ENCODE measurements around the gene STEAP4. TPM values are rescaled to one million over a fixed set of nuclear protein-coding genes. Genes with fewer than 3 reads are reported as not detected.

STEAP4 gene
- total RNA-seq, 1 experiment from 2014 or later, result not detected

DNA sequence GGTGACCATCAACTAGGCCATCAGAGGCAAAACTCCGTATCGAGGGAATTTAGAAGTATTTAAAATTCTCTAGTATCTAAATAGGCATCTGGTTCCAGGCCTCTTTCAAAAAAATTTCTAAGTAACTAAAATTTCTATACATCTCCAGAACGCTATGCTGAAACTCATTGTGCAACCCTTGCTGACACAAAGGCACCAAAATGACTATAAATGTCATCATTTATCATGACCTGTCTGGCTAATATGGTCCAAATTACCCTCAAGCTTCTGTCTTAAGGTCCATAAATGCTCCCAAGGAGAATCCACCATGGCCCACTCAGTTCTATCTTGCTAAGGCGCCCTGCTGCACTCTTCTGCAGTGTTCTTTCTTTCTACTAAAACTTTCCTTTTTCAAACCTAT is 16.2 kb downstream of the STEAP4 start:
- H2BK5ac ChIP-seq (ENCODE audit: insufficient read length, low read length), result no peak overlapping the region
- H2BK12ac ChIP-seq (ENCODE audit: insufficient read length, low read depth, low read length), result no peak overlapping the region
- H3K27me3 Mint-ChIP-seq (ENCODE audit: low read depth), result no peaks in the 10 kb centered on the region
- H3K4me2 ChIP-seq (ENCODE audit: insufficient read depth, insufficient read length, low read length), result no peak overlapping the region
- H3K18ac ChIP-seq (ENCODE audit: insufficient read length, low read depth, low read length), result no peak overlapping the region
- no peak overlapping the region for H4K5ac ChIP-seq (ENCODE audit: insufficient read length, low read depth, low read length)
- peaks cover 0 to 3% of the 10 kb centered on the region in 2 experiments; a peak in 1 of 5 replicates for H3K9me3 Mint-ChIP-seq
- H3K4ac ChIP-seq (ENCODE audit: low read depth, low read length), result no peak overlapping the region
- TF ChIP-seq, protein P1, sequence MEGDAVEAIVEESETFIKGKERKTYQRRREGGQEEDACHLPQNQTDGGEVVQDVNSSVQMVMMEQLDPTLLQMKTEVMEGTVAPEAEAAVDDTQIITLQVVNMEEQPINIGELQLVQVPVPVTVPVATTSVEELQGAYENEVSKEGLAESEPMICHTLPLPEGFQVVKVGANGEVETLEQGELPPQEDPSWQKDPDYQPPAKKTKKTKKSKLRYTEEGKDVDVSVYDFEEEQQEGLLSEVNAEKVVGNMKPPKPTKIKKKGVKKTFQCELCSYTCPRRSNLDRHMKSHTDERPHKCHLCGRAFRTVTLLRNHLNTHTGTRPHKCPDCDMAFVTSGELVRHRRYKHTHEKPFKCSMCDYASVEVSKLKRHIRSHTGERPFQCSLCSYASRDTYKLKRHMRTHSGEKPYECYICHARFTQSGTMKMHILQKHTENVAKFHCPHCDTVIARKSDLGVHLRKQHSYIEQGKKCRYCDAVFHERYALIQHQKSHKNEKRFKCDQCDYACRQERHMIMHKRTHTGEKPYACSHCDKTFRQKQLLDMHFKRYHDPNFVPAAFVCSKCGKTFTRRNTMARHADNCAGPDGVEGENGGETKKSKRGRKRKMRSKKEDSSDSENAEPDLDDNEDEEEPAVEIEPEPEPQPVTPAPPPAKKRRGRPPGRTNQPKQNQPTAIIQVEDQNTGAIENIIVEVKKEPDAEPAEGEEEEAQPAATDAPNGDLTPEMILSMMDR (conservative IDR thresholded peaks at IDR 0.05), result no peak
- no peak overlapping the region for H4K91ac ChIP-seq (ENCODE audit: insufficient read length, low read depth, low read length)
- peaks cover 0 to 2% (median 0%) of the 10 kb centered on the region in 3 experiments; a peak in 2 of 7 replicates for H3K36me3 Mint-ChIP-seq (ENCODE audit: insufficient read depth in 1 of 3, low read depth in 3 of 3)
- no peak overlapping the region for H3K56ac ChIP-seq (ENCODE audit: insufficient read length, low read depth, low read length)
- no peak overlapping the region for H2BK20ac ChIP-seq (ENCODE audit: low read depth, low read length, poor library complexity, severe bottlenecking)
- peaks cover 0 to 3% of the 10 kb centered on the region in 2 experiments; a peak in 1 of 4 replicates for H3K4me1 Mint-ChIP-seq
- no peak overlapping the region for H2AFZ ChIP-seq (ENCODE audit: low read length)
- no peak overlapping the region for H2AK5ac ChIP-seq (ENCODE audit: insufficient read length, low read length)
- no peak overlapping the region for H3K23ac ChIP-seq (ENCODE audit: insufficient read length, low read depth, low read length)
- H3K79me1 ChIP-seq (ENCODE audit: insufficient read depth, low read depth, low read length, poor library complexity, severe bottlenecking), result no peaks in the 10 kb centered on the region
- no peaks in the 10 kb centered on the region for H3K79me2 ChIP-seq (ENCODE audit: insufficient read depth, low read length)
- H3K4me3 Mint-ChIP-seq, result no peak overlapping the region
- no peaks in the 10 kb centered on the region for H3K27me3 ChIP-seq (ENCODE audit: insufficient read depth, low read length)
- no peaks in the 10 kb centered on the region for H4K20me1 ChIP-seq (ENCODE audit: control insufficient read depth, insufficient read depth, insufficient read length)
- no peak overlapping the region for H3K27ac ChIP-seq (ENCODE audit: insufficient read length, low read depth, low read length)
- no peak overlapping the region for H3T11ph ChIP-seq (ENCODE audit: low read length)
- no CpG with 5 or more reads among the region's 4 CpGs for WGBS (ENCODE audit: extremely low coverage, insufficient read length, low lambda C conversion rate)
- no peak overlapping the region for H4K8ac ChIP-seq (replicated peaks; ENCODE audit: insufficient read length, low read depth, low read length)
- H3K23me2 ChIP-seq (ENCODE audit: insufficient read length, low read depth, low read length, poor library complexity, severe bottlenecking), result no peaks in the 10 kb centered on the region
- no peak overlapping the region for H3K27ac Mint-ChIP-seq
- no peak overlapping the region for H3K9ac ChIP-seq (ENCODE audit: extremely low read depth, insufficient read length, low read length)
- H3K4me1 ChIP-seq (ENCODE audit: insufficient read depth, low read length), result no peaks in the 10 kb centered on the region
- no peak for DNase-seq
- no peak overlapping the region for H3K14ac ChIP-seq (ENCODE audit: insufficient read depth, low read length)
- H3K9me3 ChIP-seq (ENCODE audit: control insufficient read depth, low read depth, low read length), result peaks cover 7% of the 10 kb centered on the region
- H2BK15ac ChIP-seq (ENCODE audit: low read depth, low read length), result no peak overlapping the region
- H2BK120ac ChIP-seq (ENCODE audit: low read depth, low read length, poor library complexity, severe bottlenecking), result no peak overlapping the region
